ENCODE results near the gene RENBP. TPM values are rescaled to one million over a fixed set of nuclear protein-coding genes. Genes with fewer than 3 reads are reported as not detected.

RENBP gene
- total and polyA plus RNA-seq, 9 of the 15 experiments (the other 6 are each of a cell fraction or from before 2014, with no cell fraction given): 0.07 to 14.8 (median 10.6) TPM; not detected in 1

GRCh38 chrX:153972368-153973126 is 28.1 kb upstream of the RENBP start, which contains the start of gene TMEM187 (continued):
- TF ChIP-seq ZNF165 (CRISPR knock-in tag; IDR thresholded peaks at IDR 0.05; ENCODE audit: borderline replicate concordance): no peak
- TF ChIP-seq VEZF1 (CRISPR knock-in tag; IDR thresholded peaks at IDR 0.05): no peak
- TF ChIP-seq CCAR2 (IDR thresholded peaks at IDR 0.05; ENCODE audit: low read depth, low read length): no peak
- no peak for TF ChIP-seq SFPQ (IDR thresholded peaks at IDR 0.05; ENCODE audit: low read depth, low read length)
- no peak for TF ChIP-seq ZNF263 (CRISPR knock-in tag; IDR thresholded peaks at IDR 0.05; ENCODE audit: borderline replicate concordance)
- no peak for TF ChIP-seq REST (IDR thresholded peaks at IDR 0.05; ENCODE audit: borderline replicate concordance)
- TF ChIP-seq REST (CRISPR knock-in tag; IDR thresholded peaks at IDR 0.05; ENCODE audit: low read depth): no peak
- no peak for TF ChIP-seq HINFP (tag; conservative IDR thresholded peaks at IDR 0.05; ENCODE audit: low read depth)
- TF ChIP-seq NONO (IDR thresholded peaks at IDR 0.05; ENCODE audit: low read depth in 2 of 2, low read length in 1 of 2): peak; percentile 13 to 57; a peak in 1 of 4 replicates
- TF ChIP-seq E2F1 (CRISPR knock-in tag; IDR thresholded peaks at IDR 0.05): no peak
- TF ChIP-seq ZNF644 (tag; IDR thresholded peaks at IDR 0.05; ENCODE audit: low read depth): no peak
